Pons (tissue), 1 donor: ENCODE measurements around the gene GFRA3.
A peak's percentile ranks its signal among the peaks of the same experiment; 100 is the strongest.

Experiments
- DNase-seq: peaks from one replicate; pipeline ENCODE4 v3.0.0-alpha.2; 2016; ENCODE audit warnings: low spot score

Gene GFRA3

GRCh38 chr5:138246822-138247221 is 27.6 kb downstream of the GFRA3 start:
- no peak for DNase-seq

GRCh38 chr5:138246334-138246733 is 28.1 kb downstream of the GFRA3 start:
- DNase-seq, result no peak

GRCh38 chr5:138245717-138246116 is 28.7 kb downstream of the GFRA3 start:
- DNase-seq, result no peak

GRCh38 chr5:138243794-138244193 is 30.6 kb downstream of the GFRA3 start:
- DNase-seq, result peak; percentile 49

GRCh38 chr5:138241688-138242571 is 32.5 kb downstream of the GFRA3 start:
- no peak for DNase-seq

- no peak for DNase-seq
Observed at GRCh38 chr5:138240650-138241385, 33.6 kb downstream of the GFRA3 start.

- DNase-seq, result no peak
Observed at GRCh38 chr5:138238034-138238433, 36.4 kb downstream of the GFRA3 start.

GRCh38 chr5:138234651-138235050 is 39.8 kb downstream of the GFRA3 start:
- no peak for DNase-seq

GRCh38 chr5:138233280-138233679 is 41.1 kb downstream of the GFRA3 start:
- no peak for DNase-seq

GRCh38 chr5:138230981-138231589 is 43.3 kb downstream of the GFRA3 start:
- DNase-seq, result no peak

- DNase-seq, result no peak
Observed at GRCh38 chr5:138230261-138230660, 44.2 kb downstream of the GFRA3 start.

- DNase-seq, result no peak
Observed at GRCh38 chr5:138229387-138229786, 45.0 kb downstream of the GFRA3 start.

- no peak for DNase-seq
Observed at GRCh38 chr5:138226910-138227309, 47.5 kb downstream of the GFRA3 start.

GRCh38 chr5:138224712-138225111 is 49.7 kb downstream of the GFRA3 start:
- no peak for DNase-seq

GRCh38 chr5:138223532-138223931 is 50.9 kb downstream of the GFRA3 start:
- no peak for DNase-seq

GRCh38 chr5:138216799-138217198 is 57.6 kb downstream of the GFRA3 start:
- no peak for DNase-seq

GRCh38 chr5:138213161-138214029 is 61.0 kb downstream of the GFRA3 start, which contains the start of gene CDC23:
CDC23 (minus strand) TSS chr5:138213323; CDS start chr5:138213312, 11 bp downstream.
- peak; percentile 99 for DNase-seq

GRCh38 chr5:138212828-138213160 is 61.6 kb downstream of the GFRA3 start:
- DNase-seq, result no peak

- DNase-seq, result no peak
Observed at GRCh38 chr5:138210985-138211384, 63.4 kb downstream of the GFRA3 start.
